NCI-H524 treated with DMSO at 0.1 percent for 48 hours (cell line): ENCODE results near the gene CRADD.

Source experiments
- DNase-seq: peaks from one replicate; lab custom pipeline; 2025; lab: John Stamatoyannopoulos, UW

Gene CRADD

GRCh38 chr12:93671044-93671443, 6.1 kb upstream of the CRADD start:
- DNase-seq: no peak

DNA sequence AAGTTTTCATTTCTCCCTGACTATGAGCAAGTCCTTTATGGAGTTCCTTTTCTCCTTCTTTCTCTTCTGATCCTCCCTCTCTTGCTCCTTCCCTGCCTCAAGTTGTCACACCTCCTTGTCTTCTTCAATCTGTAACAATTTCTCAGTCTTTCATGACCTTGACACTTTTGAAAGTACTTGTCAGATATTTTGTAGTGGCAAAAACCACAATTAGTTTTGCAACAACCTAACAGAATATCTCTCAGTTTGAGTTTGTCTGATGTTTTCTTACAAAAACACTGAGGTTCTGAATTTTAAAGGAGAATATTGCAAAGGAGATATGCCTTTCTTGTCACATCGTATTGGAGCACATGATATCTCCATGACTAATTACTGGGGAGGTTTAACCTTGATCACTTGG, 4.1 kb upstream of the CRADD start:
- no peak for DNase-seq

DNA sequence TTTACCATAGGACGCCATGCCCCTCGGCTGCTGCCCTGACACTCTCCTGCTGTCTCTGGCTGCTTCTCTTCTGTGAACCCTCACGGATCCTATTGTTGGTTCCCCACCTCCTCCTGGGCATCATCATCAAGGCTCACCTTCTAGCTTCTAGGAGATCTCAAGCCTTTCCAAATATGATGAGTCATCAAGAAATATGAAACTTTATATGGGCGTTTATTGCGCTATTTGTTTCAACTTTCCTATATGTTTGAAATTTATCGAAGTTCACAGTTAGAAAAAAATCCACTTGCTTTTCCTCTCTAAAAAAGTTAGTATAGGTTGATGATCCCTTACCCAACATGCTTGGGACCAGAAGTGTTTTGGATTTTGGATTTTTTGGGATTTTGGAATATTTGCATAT, 2.8 kb upstream of the CRADD start:
- no peak for DNase-seq

DNA sequence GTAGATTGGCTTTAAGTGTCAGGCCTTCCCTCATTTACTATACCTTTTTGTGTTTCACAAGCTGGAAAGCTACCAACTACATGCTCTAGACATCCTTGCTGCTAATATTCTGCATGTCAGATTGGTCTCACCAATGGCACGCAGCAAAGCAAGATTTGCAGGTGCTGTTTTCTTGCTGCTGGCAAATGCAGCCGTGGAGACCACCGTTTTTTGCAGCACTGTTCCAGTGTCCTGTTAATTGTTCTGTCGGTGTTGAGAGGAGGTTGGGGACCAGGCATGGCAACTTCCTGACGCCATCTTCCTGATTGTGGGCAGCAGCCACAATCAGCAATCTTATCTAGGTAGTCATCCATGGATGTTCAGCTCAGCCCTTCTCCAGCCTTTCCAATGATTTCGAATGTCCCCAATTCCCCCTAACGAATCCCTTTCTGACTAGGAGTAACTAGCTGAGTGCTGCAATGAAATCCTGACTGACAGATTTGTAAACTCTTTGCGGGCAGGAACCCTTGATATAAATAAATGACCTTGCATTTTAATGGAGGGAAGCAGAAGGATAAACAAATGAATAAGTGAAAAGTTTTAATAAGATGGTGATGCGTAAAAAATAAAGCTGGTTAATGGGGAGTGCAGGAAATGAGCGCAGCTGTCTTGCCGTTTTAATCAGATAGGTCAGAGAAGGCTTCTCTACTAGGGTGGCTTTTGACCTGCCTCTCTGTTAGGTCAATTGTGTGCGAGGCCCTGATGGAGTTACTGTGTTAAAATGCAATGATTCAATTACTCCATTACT, 574 bp upstream of the CRADD start:
- DNase-seq: no peak

- no peak for DNase-seq
These were observed 1.6 kb downstream of the CRADD start for GRCh38 chr12:93678779-93679178.

DNA sequence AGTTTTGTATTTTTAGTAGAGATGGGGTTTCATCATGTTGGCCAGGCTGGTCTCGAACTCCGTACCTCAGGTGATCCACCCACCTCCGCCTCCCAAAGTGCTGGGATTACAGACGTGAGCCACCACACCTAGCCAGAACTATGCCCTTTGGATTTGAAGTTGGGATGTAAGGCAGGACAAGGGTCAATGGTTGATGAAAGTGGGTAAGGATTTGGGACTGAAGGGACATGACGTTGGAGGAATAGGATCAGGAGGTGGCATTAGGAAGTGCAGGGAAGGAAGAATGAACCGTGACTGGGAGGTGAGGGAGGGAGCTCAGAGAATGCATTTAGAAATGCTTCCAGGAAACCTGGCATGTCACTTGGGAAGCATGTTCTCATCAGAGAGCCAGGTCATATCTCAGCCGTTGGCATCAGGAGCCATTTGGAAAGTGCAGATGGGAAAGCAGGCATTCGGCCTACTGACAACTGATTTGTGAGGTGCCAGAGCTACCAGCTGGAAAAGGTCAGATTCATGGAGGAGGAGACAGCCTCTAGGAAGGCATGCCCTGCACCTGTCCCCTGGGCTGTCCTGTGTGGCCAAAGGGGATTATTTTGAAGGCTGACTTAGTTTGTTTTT, 2.2 kb downstream of the CRADD start:
- DNase-seq: no peak

- no peak for DNase-seq
These were observed 2.8 kb downstream of the CRADD start for GRCh38 chr12:93680006-93680405.

DNA sequence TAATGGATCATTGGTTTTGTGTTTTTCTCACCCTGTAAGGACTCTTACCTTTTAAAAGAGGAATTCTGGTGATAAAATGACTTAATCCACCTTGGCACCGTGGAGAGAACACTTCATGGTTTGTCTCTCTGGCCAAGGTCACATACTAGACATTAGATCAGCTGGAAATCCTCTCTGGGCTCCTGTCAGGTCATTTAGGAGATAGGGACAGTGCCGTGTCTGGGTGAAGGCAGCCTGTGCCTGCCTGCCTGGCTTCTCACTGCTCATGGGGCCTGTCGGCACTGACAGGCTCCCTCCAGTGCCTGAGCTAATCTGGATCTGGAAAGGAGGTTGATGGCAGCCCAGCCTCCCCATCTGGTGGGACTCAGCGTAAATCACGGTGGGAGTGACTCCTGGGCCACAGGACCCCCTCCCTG, 5.7 kb downstream of the CRADD start:
- DNase-seq: no peak

DNA sequence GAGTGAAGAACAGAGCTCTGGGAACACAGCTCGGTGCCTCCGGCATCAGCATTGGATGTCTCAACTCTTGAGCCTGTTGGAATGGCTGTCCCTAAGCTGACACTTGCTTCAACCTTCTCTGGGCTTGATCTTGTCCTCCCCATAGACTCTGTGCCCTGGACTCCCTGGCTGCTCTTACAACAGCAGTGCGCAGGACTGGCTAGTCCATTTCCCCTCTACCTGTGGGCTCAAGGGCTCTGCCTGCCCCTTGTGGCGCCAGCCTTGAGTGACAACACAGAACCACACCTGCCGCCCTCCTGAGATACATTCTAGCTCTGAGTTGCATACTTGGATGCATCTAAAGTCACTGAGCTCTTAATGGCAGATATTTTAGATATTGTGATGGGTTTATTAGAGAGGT, 6.2 kb downstream of the CRADD start:
- no peak for DNase-seq

- DNase-seq: no peak
These were observed 7.5 kb downstream of the CRADD start for GRCh38 chr12:93684716-93685115.

- no peak for DNase-seq
These were observed 9.6 kb downstream of the CRADD start for GRCh38 chr12:93686572-93687356.

- no peak for DNase-seq
These were observed 12.1 kb downstream of the CRADD start for GRCh38 chr12:93689076-93689834.

DNA sequence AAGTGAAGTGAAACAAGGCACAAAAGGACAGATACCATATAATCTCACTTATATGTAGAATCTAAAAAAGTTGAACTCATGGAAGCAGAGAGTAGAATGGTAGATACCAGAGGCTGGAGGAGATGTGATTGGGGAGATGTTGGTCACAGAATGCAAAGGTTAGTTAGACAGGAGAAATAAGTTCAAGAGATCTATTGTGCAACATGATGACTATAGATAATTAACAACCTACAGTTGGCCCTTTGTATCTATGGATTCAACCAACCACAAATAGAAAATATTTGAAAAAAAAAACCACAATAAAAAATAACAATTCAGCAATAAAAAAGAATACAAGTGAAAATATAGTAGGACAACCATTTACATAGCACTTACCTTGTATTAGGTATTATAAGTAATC, 19.3 kb downstream of the CRADD start:
- no peak for DNase-seq

DNA sequence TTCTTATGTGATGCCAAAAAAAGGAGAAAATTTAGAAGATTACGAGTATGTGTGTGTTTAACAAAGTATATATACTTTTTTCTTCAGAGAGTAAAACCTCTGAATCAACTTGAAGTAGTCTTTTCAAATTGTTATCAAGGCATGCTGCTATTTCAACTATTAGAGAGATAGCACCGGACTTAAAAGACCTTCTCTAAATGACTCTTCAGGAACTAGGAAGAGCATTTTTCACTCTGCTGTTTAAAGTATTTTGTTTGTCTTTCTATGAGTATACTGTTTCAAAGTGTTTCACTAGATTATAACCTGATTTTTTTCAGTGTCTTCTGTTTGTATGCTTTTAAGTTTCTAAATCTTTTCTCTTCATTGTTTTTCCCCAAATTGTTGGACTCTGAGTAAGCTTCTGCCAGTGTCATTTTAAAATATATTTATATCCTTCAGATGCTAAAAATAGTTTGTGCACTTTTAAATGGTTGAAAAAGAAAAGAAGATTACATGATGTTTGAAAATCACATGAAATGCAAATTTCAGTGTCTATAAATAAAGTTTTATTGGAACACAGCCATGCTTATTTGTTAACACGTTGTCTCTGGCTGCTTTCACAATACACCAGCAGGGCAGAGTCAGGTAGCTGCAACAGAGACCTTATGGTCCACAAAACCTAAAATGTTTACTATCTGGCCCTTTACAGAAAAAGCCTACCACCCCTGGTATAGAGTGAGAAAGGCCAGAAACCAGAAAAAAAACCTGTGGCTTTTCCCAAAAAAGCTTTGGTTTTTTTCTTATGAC, 21.3 kb downstream of the CRADD start:
- no peak for DNase-seq

DNA sequence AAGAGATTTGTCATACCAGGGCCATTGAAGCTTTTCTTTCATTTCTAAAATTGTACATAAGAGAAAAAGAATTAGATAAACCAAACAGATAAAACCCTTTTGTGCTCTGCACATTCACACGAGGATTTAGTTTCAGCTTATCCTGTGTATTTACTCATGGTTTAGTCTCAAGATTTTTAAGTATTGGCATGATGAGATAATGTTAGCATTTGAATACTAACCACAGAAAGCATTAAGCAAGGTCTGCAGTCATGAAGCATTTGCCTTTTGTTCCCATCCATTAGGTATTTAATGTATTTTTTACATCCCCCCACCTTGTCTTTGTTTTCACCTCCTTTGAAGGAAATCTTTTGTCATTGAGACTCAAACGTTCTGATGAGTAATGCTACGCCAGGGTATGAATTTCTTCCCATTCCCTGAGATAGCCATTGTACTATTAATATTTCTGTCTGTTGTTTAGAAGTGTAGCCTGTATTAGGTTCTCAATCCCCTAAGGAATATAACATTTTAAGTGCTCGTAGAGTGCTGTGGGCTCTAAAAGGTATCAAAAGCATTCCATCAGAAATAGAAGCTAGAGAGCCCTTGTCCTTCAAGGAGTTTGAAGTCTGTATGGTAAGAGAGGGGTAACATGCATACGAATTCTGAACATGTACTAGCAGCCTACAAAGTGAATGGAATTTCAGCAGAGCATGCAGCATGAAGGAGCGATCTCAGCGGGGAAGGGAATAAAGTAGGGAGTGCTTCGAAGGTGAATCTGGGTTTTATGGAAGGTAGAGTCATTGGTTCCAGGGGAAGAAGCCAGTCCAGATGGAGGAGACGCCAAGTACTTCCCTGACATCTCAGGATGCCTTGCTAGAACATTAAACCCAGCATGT, 22.3 kb downstream of the CRADD start:
- no peak for DNase-seq

- DNase-seq: no peak
These were observed 25.6 kb downstream of the CRADD start for GRCh38 chr12:93702707-93703315.

- DNase-seq: no peak
These were observed 26.9 kb downstream of the CRADD start for GRCh38 chr12:93704122-93704521.

- DNase-seq: no peak
These were observed 27.4 kb downstream of the CRADD start for GRCh38 chr12:93704625-93705024.

- DNase-seq: no peak
These were observed 28.1 kb downstream of the CRADD start for GRCh38 chr12:93705237-93705636.

- DNase-seq: no peak
These were observed 29.2 kb downstream of the CRADD start for GRCh38 chr12:93706387-93706786.
